ENCODE measurements around the gene DES.

DNA sequence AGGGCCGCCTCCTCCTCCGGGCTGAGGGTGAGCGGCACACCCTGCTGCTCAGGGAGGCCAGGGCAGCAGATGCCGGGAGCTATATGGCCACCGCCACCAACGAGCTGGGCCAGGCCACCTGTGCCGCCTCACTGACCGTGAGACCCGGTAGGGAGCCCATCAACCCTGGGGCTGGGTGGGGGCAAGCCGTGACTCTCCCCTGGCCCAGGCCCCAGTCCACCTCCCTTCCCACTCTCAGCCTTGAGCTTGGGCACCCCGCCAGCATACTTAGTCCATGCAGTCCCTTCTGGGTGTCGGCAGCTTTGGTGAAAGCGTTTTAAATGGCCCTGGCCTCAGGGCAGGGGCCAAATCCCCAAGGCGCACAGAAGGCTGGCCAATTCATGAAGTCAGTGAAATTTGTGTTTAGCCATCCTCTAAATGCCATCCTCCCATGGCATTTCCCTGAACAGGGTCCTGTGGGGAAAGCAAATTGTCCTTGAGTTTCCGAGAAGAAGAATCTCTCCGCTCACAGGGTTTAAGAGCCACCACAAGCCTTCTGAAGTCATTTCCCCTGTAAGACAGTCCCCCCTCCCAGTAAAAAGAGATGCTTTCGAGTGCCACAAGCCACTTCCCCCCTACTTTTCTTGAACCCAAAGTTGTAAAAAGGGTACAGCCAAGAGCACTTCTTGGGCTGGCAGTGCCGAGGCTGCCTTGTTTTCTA is 33.6 kb downstream of the DES start:
- TF ChIP-seq CTCF (IDR thresholded peaks at IDR 0.05) = no peak
- no peak for TF ChIP-seq POLR2A (IDR thresholded peaks at IDR 0.05)

Measured in Peyer's patch (tissue), 4 donors.